Measurements from ENCODE around the gene GPR180. TPM values are rescaled to one million over a fixed set of nuclear protein-coding genes. Genes with fewer than 3 reads are reported as not detected.

The GPR180 gene
- total and polyA plus RNA-seq, 12 donors: 1.1 to 8.0 (median 3.8) TPM

- H3K9me3 ChIP-seq (replicated peaks in 1 of 3): no peaks in the 10 kb centered on the region
- H3K36me3 ChIP-seq (replicated peaks in 1 of 2): peaks cover 0 to 22% of the 10 kb centered on the region in 2 donors
- H3K27me3 ChIP-seq: no peaks in the 10 kb centered on the region
- TF ChIP-seq CTCF (IDR thresholded peaks at IDR 0.05) (no peak), POLR2A (IDR thresholded peaks at IDR 0.05) (no peak)
- H3K4me3 ChIP-seq: no peak overlapping the region
- H3K4me1 ChIP-seq (replicated peaks in 1 of 2): no peaks in the 10 kb centered on the region
- intact Hi-C loops (cut with DNase I): no loop called here
- H3K27ac ChIP-seq: no peak overlapping the region
- no peak for DNase-seq
- WGBS, 4 donors: 93 to 98% (median 96%) methylated on average over 6 of the region's 6 CpGs
Measured at GRCh38 chr13:94585543-94586101, 16.0 kb upstream of the GPR180 start.

- no peak overlapping the region for H3K27ac ChIP-seq
- no peak for DNase-seq
- 91 to 95% (median 93%) methylated on average over 7 of the region's 7 CpGs for WGBS, 4 donors
- intact Hi-C loops (cut with DNase I): no loop called here
- H3K27me3 ChIP-seq: no peaks in the 10 kb centered on the region
- peaks cover 0 to 17% of the 10 kb centered on the region in 2 donors for H3K36me3 ChIP-seq (replicated peaks in 1 of 2)
- H3K9me3 ChIP-seq (replicated peaks in 1 of 3): no peaks in the 10 kb centered on the region
- no peak overlapping the region for H3K4me3 ChIP-seq
- H3K4me1 ChIP-seq (replicated peaks in 1 of 2): no peaks in the 10 kb centered on the region
- TF ChIP-seq POLR2A (IDR thresholded peaks at IDR 0.05): no peak
- no peak for TF ChIP-seq CTCF (IDR thresholded peaks at IDR 0.05)
Measured at GRCh38 chr13:94586371-94586770, 15.3 kb upstream of the GPR180 start.

- DNase-seq: no peak
- peaks cover 0 to 3% of the 10 kb centered on the region in 2 donors for H3K4me1 ChIP-seq (replicated peaks in 1 of 2)
- TF ChIP-seq CTCF (IDR thresholded peaks at IDR 0.05): no peak
- TF ChIP-seq POLR2A (IDR thresholded peaks at IDR 0.05): no peak
- no peak overlapping the region for H3K27ac ChIP-seq
- peaks cover 0 to 19% of the 10 kb centered on the region in 2 donors for H3K36me3 ChIP-seq (replicated peaks in 1 of 2)
- no peaks in the 10 kb centered on the region for H3K27me3 ChIP-seq
- WGBS, 4 donors: 93 to 94% (median 94%) methylated on average over 4 of the region's 4 CpGs
- H3K4me3 ChIP-seq: no peak overlapping the region
- intact Hi-C loops (cut with DNase I): no loop called here
- no peaks in the 10 kb centered on the region for H3K9me3 ChIP-seq (replicated peaks in 1 of 3)
Measured at GRCh38 chr13:94588541-94588940, 13.1 kb upstream of the GPR180 start.

GRCh38 chr13:94590744-94591143, 10.9 kb upstream of the GPR180 start:
- Histone ChIP-seq H3K4me3 (no peak overlapping the region), H3K4me1 (replicated peaks in 1 of 2) (peaks cover 4 to 22% of the 10 kb centered on the region in 2 donors), H3K36me3 (replicated peaks in 1 of 2) (peaks cover 0 to 19% of the 10 kb centered on the region in 2 donors), H3K27ac (no peak overlapping the region), H3K27me3 (no peaks in the 10 kb centered on the region), H3K9me3 (replicated peaks in 1 of 3) (no peaks in the 10 kb centered on the region)
- TF ChIP-seq CTCF (IDR thresholded peaks at IDR 0.05) (no peak), POLR2A (IDR thresholded peaks at IDR 0.05) (no peak)
- no peak for DNase-seq
- intact Hi-C loops (cut with DNase I): no loop called here
- 95 to 98% (median 96%) methylated on average over 3 of the region's 3 CpGs for WGBS, 4 donors

Measured in adrenal gland (tissue), 12 donors.